Mesenchymal stem cell (in vitro differentiated cells and primary cell): ENCODE results near the gene HBP1.

Experiments
- DNase-seq: peaks from one replicate; pipeline ENCODE4 v3.0.0-alpha.2; 2013
- H2AFZ ChIP-seq: one replicate; pipeline ENCODE4 v1.6.1; 2013; ENCODE audit warnings: low read depth, mild to moderate bottlenecking, control low read depth, inconsistent platforms, low read length, moderate library complexity
- H2AK5ac ChIP-seq: 2 replicates; pipeline ENCODE4 v1.6.1; 2013; ENCODE audit warnings: low read length, moderate library complexity, mild to moderate bottlenecking, inconsistent platforms; ENCODE audit not compliant: severe bottlenecking
- H2BK120ac ChIP-seq: one replicate; pipeline ENCODE4 v1.6.1; 2013; ENCODE audit warnings: low read depth, mild to moderate bottlenecking, inconsistent platforms, low read length, moderate library complexity
- H2BK12ac ChIP-seq, 2 experiments: one replicate each; pipeline ENCODE4 v1.6.1; 2013; ENCODE audit warnings: inconsistent platforms in 2 of 2, low read length in 2 of 2, mild to moderate bottlenecking in 2 of 2, moderate library complexity in 2 of 2, control low read depth in 1 of 2
- H2BK15ac ChIP-seq: one replicate; pipeline ENCODE4 v1.6.1; 2013; ENCODE audit warnings: mild to moderate bottlenecking, low read depth, inconsistent platforms; ENCODE audit not compliant: poor library complexity, severe bottlenecking
- H2BK5ac ChIP-seq: 2 replicates; pipeline ENCODE4 v1.6.1; 2013; ENCODE audit warnings: low read depth, mild to moderate bottlenecking, low read length, control low read depth, inconsistent platforms; ENCODE audit not compliant: poor library complexity, severe bottlenecking
- H3K14ac ChIP-seq, 2 experiments: one replicate each; pipeline ENCODE4 v1.6.1; 2013; ENCODE audit warnings: inconsistent platforms in 2 of 2, low read length in 2 of 2, control low read depth in 1 of 2, mild to moderate bottlenecking in 1 of 2, moderate library complexity in 1 of 2
- H3K18ac ChIP-seq, 2 experiments: one replicate each; pipeline ENCODE4 v1.6.1; 2013; ENCODE audit warnings: inconsistent platforms in 2 of 2, low read length in 2 of 2, control low read depth in 1 of 2, low read depth in 1 of 2, mild to moderate bottlenecking in 1 of 2
- H3K23ac ChIP-seq, 2 experiments: one replicate each; pipeline ENCODE4 v1.6.1; 2013; ENCODE audit warnings: inconsistent platforms in 2 of 2, low read length in 2 of 2, mild to moderate bottlenecking in 2 of 2, moderate library complexity in 2 of 2, control low read depth in 1 of 2
- H3K27ac ChIP-seq: 2 replicates; pipeline ENCODE4 v1.5.1; 2013; ENCODE audit warnings: mild to moderate bottlenecking, moderate library complexity, low read length, control low read depth, inconsistent platforms; ENCODE audit not compliant: poor library complexity, severe bottlenecking
- H3K27me3 ChIP-seq, 2 experiments: 2 replicates each; pipeline versions ENCODE4 v1.6.1 to v1.7.0; 2013; ENCODE audit warnings: low read length in 2 of 2, mild to moderate bottlenecking in 2 of 2, moderate library complexity in 2 of 2, control low read depth in 1 of 2, inconsistent platforms in 1 of 2; ENCODE audit not compliant: control insufficient read depth in 1 of 2, insufficient read depth in 1 of 2
- H3K36me3 ChIP-seq, 2 experiments: 2 replicates each; pipeline versions ENCODE4 v1.6.1 to v1.7.0; 2013; ENCODE audit warnings: low read length in 2 of 2, control low read depth in 1 of 2, inconsistent platforms in 1 of 2, low read depth in 1 of 2, mild to moderate bottlenecking in 1 of 2; ENCODE audit not compliant: insufficient read depth in 2 of 2, control insufficient read depth in 1 of 2
- H3K4ac ChIP-seq, 2 experiments: one replicate each; pipeline ENCODE4 v1.6.1; 2013; ENCODE audit warnings: inconsistent platforms in 2 of 2, low read length in 2 of 2, mild to moderate bottlenecking in 2 of 2, moderate library complexity in 2 of 2, control low read depth in 1 of 2, low read depth in 1 of 2
- H3K4me1 ChIP-seq: 2 replicates; pipeline ENCODE4 v1.6.1; 2013; ENCODE audit warnings: low read depth, low read length, control low read depth; ENCODE audit not compliant: control insufficient read depth, insufficient read depth
- H3K4me2 ChIP-seq: 2 replicates; pipeline ENCODE4 v1.6.1; 2013; ENCODE audit warnings: low read length, mild to moderate bottlenecking, inconsistent platforms; ENCODE audit not compliant: poor library complexity, severe bottlenecking
- H3K4me3 ChIP-seq, 2 experiments: 2 replicates each; pipeline versions ENCODE4 v1.5.1 to v1.7.0; 2013; ENCODE audit warnings: low read length in 2 of 2, mild to moderate bottlenecking in 2 of 2, control low read depth in 1 of 2, low read depth in 1 of 2; ENCODE audit not compliant: insufficient read depth in 1 of 2
- H3K79me1 ChIP-seq: replicated peaks from 2 replicates; pipeline ENCODE4 v1.6.1; 2013; ENCODE audit warnings: mild to moderate bottlenecking, control low read depth, low read length, inconsistent platforms; ENCODE audit not compliant: poor library complexity, severe bottlenecking
- H3K9ac ChIP-seq: 2 replicates; pipeline ENCODE4 v1.7.0; 2013; ENCODE audit warnings: mild to moderate bottlenecking, low read length, moderate library complexity
- H3K9me3 ChIP-seq: 2 replicates; pipeline ENCODE4 v1.7.0; 2013; ENCODE audit warnings: mild to moderate bottlenecking, low read length; ENCODE audit not compliant: control insufficient read depth
- H4K8ac ChIP-seq: one replicate; pipeline ENCODE4 v1.6.1; 2013; ENCODE audit warnings: inconsistent platforms, mild to moderate bottlenecking, low read length, moderate library complexity
- H4K91ac ChIP-seq: one replicate; pipeline ENCODE4 v1.6.1; 2013; ENCODE audit warnings: mild to moderate bottlenecking, low read length, inconsistent platforms
- WGBS: methylation state at CpG from one replicate; pipeline ENCODE4 v1.1.7; 2013; ENCODE audit warnings: mixed read lengths; 5-methylcytosine and 5-hydroxymethylcytosine counted together

HBP1 gene

GRCh38 chr7:107233174-107233573 is 64.4 kb downstream of the HBP1 start:
- Histone ChIP-seq H2AFZ (no peak overlapping the region), H3K4me3 (no peak overlapping the region), H2BK15ac (no peak overlapping the region), H2BK5ac (no peak overlapping the region), H3K36me3 (peaks cover 0 to 6% of the 10 kb centered on the region in 2 experiments), H3K23ac (no peak overlapping the region), H3K9me3 (no peaks in the 10 kb centered on the region), H3K14ac (no peak overlapping the region), H3K4me1 (peaks cover 3% of the 10 kb centered on the region), H3K27me3 (no peaks in the 10 kb centered on the region), H3K79me1 (no peaks in the 10 kb centered on the region), H3K4ac (no peak overlapping the region), H2AK5ac (no peak overlapping the region), H2BK12ac (no peak overlapping the region), H4K8ac (no peak overlapping the region), H3K4me2 (no peak overlapping the region), H3K9ac (no peak overlapping the region), H4K91ac (no peak overlapping the region), H2BK120ac (no peak overlapping the region), H3K27ac (peak overlapping the region; percentile 51), H3K18ac (no peak overlapping the region)
- WGBS = 82% methylated on average over 3 of the region's 4 CpGs
- no peak for DNase-seq

- H3K27ac ChIP-seq = no peak overlapping the region
- no peak overlapping the region for H3K14ac ChIP-seq
- H3K79me1 ChIP-seq = no peaks in the 10 kb centered on the region
- no peaks in the 10 kb centered on the region for H3K9me3 ChIP-seq
- H3K4ac ChIP-seq = no peak overlapping the region
- no peak overlapping the region for H2BK5ac ChIP-seq
- H2AFZ ChIP-seq = no peak overlapping the region
- H2AK5ac ChIP-seq = no peak overlapping the region
- peaks cover 0 to 6% of the 10 kb centered on the region in 2 experiments for H3K36me3 ChIP-seq
- H2BK15ac ChIP-seq = no peak overlapping the region
- H3K18ac ChIP-seq = no peak overlapping the region
- no peak overlapping the region for H3K9ac ChIP-seq
- 100% methylated on average over 1 of the region's 1 CpG for WGBS
- no peak overlapping the region for H3K4me2 ChIP-seq
- H4K8ac ChIP-seq = no peak overlapping the region
- DNase-seq = no peak
- H3K4me3 ChIP-seq = no peak overlapping the region
- no peak overlapping the region for H2BK120ac ChIP-seq
- no peak overlapping the region for H3K23ac ChIP-seq
- peaks cover 3% of the 10 kb centered on the region for H3K4me1 ChIP-seq
- no peak overlapping the region for H4K91ac ChIP-seq
- H2BK12ac ChIP-seq = no peak overlapping the region
- no peaks in the 10 kb centered on the region for H3K27me3 ChIP-seq
Observed at GRCh38 chr7:107233981-107234380, 65.2 kb downstream of the HBP1 start.

- H2BK12ac ChIP-seq = no peak overlapping the region
- no peak overlapping the region for H3K4ac ChIP-seq
- WGBS = 81% methylated on average over 3 of the region's 3 CpGs
- H3K36me3 ChIP-seq = peaks cover 0 to 6% of the 10 kb centered on the region in 2 experiments
- no peak overlapping the region for H2BK120ac ChIP-seq
- no peak overlapping the region for H3K4me3 ChIP-seq
- no peak overlapping the region for H2AK5ac ChIP-seq
- no peak overlapping the region for H3K14ac ChIP-seq
- H2BK5ac ChIP-seq = no peak overlapping the region
- H4K91ac ChIP-seq = no peak overlapping the region
- no peak overlapping the region for H3K23ac ChIP-seq
- no peak overlapping the region for H3K4me2 ChIP-seq
- no peak overlapping the region for H2BK15ac ChIP-seq
- no peak overlapping the region for H4K8ac ChIP-seq
- no peaks in the 10 kb centered on the region for H3K79me1 ChIP-seq
- no peak overlapping the region for H3K18ac ChIP-seq
- no peak overlapping the region for H3K27ac ChIP-seq
- no peaks in the 10 kb centered on the region for H3K27me3 ChIP-seq
- H2AFZ ChIP-seq = no peak overlapping the region
- no peaks in the 10 kb centered on the region for H3K9me3 ChIP-seq
- H3K4me1 ChIP-seq = peaks cover 3% of the 10 kb centered on the region
- H3K9ac ChIP-seq = no peak overlapping the region
- no peak for DNase-seq
Observed at GRCh38 chr7:107234436-107234835, 65.6 kb downstream of the HBP1 start.

GRCh38 chr7:107236862-107237261 is 68.1 kb downstream of the HBP1 start:
- H3K4ac ChIP-seq = no peak overlapping the region
- peaks cover 3% of the 10 kb centered on the region for H3K4me1 ChIP-seq
- peaks cover 0 to 6% of the 10 kb centered on the region in 2 experiments for H3K36me3 ChIP-seq
- no peak overlapping the region for H2BK15ac ChIP-seq
- no peaks in the 10 kb centered on the region for H3K27me3 ChIP-seq
- H3K18ac ChIP-seq = no peak overlapping the region
- H3K27ac ChIP-seq = no peak overlapping the region
- no peaks in the 10 kb centered on the region for H3K9me3 ChIP-seq
- no peak overlapping the region for H3K4me3 ChIP-seq
- no peak overlapping the region for H3K9ac ChIP-seq
- no peak overlapping the region for H3K14ac ChIP-seq
- H2BK120ac ChIP-seq = no peak overlapping the region
- no peak overlapping the region for H2BK12ac ChIP-seq
- H3K23ac ChIP-seq = no peak overlapping the region
- H2AFZ ChIP-seq = no peak overlapping the region
- no peak for DNase-seq
- H3K4me2 ChIP-seq = no peak overlapping the region
- H4K91ac ChIP-seq = no peak overlapping the region
- no peak overlapping the region for H2AK5ac ChIP-seq
- H3K79me1 ChIP-seq = no peaks in the 10 kb centered on the region
- H2BK5ac ChIP-seq = no peak overlapping the region
- no peak overlapping the region for H4K8ac ChIP-seq
